Stimulated activated CD4-positive, alpha-beta T cell treated with anti-CD3 and anti-CD28 coated beads, TNF-alpha, amount 100 ng/mL, for 48 hours (primary cell): ENCODE results near the gene ANGEL2.
A peak's percentile ranks its signal among the peaks of the same experiment; 100 is the strongest.
"Not testable (repeated sequence)": the region's sequence is repeated elsewhere in the genome, so short reads cannot be mapped to it uniquely, and the experiment has no call there.

Experiments used
- DNase-seq, 3 donors: peaks; one replicate each; pipeline ENCODE4 v3.0.0-alpha.2; 2020; ENCODE audit warnings: low read depth in 3 of 3

Gene ANGEL2, protein sequence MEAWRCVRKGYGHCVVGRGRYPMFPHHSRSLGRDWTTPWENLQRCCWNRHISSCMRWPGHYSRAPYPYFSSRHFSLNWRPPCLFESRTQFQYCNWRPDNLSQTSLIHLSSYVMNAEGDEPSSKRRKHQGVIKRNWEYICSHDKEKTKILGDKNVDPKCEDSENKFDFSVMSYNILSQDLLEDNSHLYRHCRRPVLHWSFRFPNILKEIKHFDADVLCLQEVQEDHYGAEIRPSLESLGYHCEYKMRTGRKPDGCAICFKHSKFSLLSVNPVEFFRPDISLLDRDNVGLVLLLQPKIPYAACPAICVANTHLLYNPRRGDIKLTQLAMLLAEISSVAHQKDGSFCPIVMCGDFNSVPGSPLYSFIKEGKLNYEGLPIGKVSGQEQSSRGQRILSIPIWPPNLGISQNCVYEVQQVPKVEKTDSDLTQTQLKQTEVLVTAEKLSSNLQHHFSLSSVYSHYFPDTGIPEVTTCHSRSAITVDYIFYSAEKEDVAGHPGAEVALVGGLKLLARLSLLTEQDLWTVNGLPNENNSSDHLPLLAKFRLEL

DNA sequence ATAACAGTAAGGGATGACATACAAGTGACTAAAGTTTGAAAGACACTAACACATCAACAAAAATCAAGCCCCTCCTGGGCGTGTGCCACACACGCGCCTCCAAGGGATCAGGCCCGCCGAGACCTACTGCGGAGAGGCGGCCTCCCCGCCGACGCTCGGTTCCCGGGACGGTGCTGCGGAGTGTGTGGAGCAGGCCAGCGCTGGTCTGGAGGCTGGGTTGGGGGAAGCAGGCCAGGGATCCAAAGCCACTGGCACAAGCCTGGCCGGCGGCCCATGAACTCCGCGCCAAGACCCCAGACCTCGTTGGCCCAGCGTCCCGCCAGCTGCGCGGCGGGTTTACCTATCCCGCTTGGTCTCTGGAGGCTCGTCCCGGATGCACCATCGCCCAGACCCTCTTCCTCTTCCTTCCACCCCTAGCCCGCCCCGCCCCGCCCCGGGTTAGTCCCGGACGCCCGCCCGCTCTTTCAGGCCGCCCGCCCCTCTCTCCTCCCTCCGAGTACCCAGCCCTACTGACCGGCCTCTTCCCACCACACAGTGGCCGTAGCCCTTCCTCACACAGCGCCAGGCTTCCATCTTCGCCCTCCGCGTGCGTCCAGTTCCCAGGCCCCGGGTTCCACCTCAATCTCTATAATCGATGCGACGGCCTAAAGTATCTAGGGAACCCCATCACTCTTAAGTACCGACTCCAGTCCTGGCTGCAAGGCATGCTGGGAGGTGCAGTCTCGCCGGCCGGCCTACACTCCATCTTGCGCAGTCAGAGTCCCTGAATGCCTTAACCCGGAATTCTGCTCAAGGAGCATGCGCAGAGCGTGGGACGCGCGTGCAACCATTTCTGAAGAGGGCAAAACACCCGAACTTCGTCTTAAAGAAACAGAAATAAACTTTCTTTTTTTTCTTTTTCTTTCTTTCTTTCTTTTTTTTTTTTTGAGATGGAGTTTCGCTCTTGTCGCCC, at the start of gene ANGEL2:
TSS of gene ANGEL2 (minus strand) at position 769 of the 952 bp plus-strand sequence. CDS start at position 573, 196 bp downstream.
- DNase-seq = peak; percentile 89 to 92 (median 89)

DNA sequence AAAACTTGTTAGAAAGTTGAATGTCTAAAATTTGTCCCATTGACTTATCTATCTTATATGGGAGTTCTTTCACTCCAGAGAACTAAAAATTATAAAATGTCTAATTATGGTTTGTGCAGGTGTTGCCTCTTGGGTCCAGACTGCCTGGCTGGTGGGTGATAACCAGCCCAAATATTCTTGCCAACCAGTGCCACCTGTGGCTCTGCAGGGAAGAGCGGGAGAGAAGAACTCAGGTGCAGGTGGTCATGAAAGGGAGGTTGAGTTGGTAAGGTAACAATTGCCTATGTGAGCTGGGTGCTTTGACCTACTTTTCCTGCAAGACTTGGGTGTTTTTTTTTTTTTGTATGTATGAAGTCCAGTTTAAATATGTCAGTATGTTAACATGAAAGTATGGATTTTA, 45.6 kb upstream of the ANGEL2 start:
- DNase-seq = no peak

DNA sequence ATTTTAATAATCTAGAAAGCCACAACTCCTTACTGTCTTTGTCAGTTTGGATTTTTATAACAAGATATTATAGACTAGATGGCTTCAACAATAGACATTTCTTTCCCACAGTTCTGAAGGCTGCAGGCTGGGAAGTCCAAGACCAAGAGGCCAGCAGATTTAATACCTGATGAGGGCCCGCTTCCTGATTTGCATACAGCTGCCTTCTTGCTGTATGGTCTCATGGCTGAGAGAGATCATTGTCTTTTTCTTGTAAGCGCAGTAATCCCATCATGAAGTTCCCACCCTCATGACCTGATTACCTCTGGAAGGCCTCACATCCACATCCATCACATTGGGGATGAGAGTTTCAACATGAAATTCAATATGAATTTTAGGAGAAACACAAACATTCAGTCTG, 45.2 kb upstream of the ANGEL2 start:
- DNase-seq = no peak

DNA sequence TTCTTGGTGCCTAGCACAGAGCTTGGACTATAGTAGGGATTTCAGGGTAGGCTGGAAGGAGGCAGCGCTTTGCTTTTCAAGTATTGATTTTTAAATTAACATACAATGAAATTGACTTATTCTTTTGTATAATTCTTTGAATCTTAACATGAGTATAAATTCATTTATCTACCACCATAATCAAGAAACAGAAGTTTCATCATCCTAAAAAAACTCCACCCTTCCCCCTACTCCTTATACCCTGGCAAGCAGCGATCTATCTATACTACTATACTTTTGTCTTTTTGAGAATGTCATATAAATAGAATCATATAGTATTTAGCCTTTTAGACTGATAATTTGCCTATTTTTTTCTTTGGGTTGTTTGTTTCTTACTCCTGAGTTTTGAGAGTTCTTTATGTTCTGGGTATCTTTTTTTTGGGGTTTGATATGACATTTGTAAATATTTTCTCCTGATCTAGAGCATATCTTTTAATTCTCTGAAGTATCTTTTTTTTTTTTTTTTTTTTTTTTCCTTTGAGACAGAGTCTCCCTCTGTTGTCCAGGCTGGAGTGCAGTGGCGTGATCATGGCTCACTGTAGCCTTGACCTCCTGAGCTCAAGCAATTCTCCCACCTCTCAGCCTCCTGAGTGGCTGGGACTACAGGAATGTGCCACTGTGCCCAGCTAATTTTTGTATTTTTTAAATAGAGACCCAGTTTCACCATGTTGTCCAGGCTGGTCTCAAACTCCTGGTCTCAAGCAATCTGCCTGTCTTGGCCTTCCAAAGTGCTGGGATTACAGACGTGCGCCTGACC, 41.8 kb upstream of the ANGEL2 start:
- DNase-seq = no peak

DNA sequence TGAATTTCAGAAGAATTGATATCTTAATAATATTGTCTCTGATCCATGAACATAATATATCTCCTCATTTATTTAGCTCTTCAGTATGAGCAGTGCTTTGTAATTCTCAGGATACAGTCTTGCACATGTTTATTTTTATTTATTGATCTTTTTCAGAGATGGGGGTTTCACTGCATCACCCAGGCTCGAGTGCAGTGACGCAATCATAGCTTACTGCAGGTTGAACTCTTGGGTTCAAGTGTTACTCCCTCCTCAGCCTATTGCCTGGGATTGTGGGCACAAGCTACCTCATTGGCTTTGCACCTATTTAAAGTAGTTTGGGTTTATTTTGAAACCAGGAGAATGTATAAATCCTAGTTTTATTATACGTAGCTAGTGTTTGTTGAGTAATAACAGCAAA, 40.1 kb upstream of the ANGEL2 start:
- DNase-seq = no peak

- no peak for DNase-seq
Observed at GRCh38 chr1:213054733-213055591, 39.3 kb upstream of the ANGEL2 start.

- DNase-seq = no peak
Observed at GRCh38 chr1:213054142-213054541, 38.5 kb upstream of the ANGEL2 start.

DNA sequence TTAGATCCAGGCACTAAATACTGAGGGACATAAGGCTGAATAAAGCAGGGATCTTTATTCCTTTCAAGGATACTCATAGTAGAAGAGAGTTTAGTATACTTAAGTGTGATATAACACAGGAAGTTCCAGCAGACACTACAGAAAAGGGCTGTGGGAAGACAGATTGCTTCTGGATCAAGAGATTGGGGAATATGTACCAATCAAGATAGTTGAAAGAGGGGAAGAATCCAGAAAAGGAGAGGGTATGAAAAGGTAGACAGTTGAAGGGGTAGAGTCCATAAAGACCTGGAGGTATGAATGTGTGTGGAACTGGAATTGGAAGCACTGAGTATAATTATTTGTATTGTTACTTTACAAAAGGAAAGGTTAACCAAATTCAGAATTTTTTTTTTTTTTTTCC, 37.8 kb upstream of the ANGEL2 start:
- DNase-seq = no peak

GRCh38 chr1:213051881-213052202, 36.2 kb upstream of the ANGEL2 start:
- no peak for DNase-seq

DNA sequence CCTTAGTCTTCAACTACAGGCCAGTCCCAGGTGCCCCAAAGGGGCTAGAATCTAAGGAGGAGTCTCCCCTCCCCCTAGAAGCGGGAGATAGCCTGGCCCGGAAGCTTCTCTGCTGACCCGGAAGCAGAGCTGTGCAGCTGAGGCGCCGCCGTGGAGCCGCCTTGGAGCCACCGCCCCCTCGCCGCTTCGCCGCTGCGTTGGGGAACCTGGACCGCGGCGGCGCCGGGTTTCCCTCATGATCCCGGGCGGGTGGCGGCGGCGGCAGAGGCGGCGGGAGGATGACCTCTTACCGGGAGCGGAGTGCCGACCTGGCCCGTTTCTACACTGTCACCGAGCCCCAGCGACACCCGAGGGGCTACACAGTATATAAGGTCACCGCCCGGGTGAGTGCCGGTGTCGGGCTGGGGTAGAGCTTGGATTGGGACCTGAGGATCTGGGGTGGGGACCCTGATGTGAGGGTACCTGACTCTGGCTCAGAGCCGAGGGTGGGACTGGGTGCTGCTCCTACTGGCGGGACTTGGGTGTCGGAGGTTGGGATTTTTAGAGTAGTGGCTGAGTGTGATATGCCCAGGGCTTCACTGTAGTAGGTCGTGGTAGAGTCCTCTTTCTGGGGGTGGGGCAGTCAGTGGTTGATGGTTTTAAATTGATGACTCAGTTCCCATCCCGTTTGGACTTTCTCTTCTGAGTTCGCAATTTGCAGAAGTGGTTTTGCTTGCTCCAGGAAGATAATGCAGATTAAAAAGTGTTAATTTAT, 35.6 kb upstream of the ANGEL2 start, which contains the start of gene RPS6KC1:
TSS of gene RPS6KC1 (plus strand) at position 115 of the 754 bp plus-strand sequence. CDS start at position 279, 164 bp downstream.
- peak; percentile 70 to 81 (median 76) for DNase-seq

DNA sequence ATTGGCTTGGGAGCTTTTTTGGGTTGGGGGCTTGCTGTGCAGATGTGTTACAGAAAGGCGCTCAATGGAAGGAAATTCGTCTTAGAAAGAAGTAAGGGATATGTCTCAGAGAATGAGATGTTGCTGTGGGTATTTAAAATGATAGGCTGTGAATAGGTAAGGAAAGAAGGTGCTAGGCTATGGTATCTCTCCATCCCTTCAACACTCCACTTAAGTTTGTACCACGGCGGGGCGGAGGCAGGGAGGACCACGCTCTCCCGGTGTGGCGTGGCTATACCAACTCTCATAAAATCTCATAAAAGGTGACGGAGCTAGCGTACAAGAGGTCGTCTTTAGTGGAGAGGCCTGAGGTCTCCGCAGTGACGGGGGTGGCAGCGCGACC, 35.1 kb upstream of the ANGEL2 start:
- peak in 1 of 3 donors; percentile 3 for DNase-seq

DNA sequence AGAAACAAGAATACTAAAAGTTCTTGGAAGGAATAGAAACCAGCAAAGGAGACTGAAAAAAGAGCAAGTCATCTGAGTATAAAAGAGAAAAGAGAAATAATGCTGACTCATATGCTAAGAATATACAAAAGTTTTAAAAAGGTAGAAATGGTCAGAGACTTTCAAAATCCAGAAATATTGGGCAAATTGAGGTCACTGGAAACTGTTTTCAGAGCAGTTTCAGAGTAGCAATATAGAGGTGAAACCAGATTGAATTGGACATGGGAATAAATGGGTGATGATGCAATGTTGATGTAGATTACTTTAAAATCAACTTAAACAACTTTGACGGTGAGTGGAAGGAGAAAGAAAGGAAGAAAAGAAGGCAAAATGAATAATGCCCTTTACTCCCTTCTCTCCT, 33.6 kb upstream of the ANGEL2 start:
- no peak for DNase-seq

GRCh38 chr1:213045321-213046226, 29.9 kb upstream of the ANGEL2 start:
- not testable (repeated sequence) for DNase-seq

- no peak for DNase-seq
Observed at GRCh38 chr1:213041443-213041842, 25.8 kb upstream of the ANGEL2 start.

DNA sequence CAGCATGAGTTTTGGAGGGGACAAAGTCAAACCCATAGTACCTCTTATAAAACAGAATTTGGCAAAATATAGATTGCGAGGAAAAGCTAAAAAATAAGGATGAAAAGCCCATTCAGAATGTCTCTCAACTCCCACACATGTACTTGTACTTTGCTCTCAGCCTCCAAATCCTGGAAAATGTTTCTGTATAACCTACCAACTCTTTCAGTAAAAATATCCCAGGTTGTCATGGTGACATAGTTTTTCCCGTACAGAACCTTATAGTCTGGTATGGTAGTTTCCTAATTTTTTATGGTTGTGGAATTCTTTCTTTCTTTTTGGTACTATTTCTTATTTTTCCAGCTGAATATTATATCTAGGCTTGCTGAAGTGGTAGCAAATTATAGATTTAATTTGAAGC, 19.9 kb upstream of the ANGEL2 start:
- no peak for DNase-seq

- DNase-seq = no peak
Observed at GRCh38 chr1:213034713-213035112, 19.0 kb upstream of the ANGEL2 start.

DNA sequence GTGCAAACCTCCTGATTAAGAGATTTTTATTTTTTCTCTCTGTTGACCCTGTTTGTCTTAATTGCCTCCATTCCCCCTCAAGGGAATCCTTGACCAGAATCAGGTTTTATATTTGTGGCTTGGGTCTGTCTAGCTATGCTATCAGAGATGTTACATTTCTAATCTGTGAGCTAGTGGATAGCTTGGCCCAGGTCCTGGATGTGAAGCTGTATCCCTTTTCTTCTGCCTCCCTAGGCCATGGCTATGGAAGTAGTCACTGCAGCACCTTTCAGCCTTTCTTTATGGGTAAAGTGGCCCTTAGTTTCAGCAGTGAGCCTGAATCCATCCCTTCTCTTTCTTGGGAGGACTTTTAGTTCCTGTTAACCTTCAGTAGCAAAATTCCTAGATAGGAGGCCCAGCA, 17.0 kb upstream of the ANGEL2 start:
- DNase-seq = no peak

- DNase-seq = not testable (repeated sequence)
Observed at GRCh38 chr1:213027024-213027423, 11.4 kb upstream of the ANGEL2 start.

- DNase-seq = no peak
Observed at GRCh38 chr1:213020016-213020415, 4.3 kb upstream of the ANGEL2 start.
